ENCODE results near the gene GLYR1.

GRCh38 chr16:4788489-4788889 is 58.6 kb downstream of the GLYR1 start:
- TF ChIP-seq CTCF (optimal IDR thresholded peaks at IDR 0.05 in 1 of 3, IDR thresholded peaks at IDR 0.05 in 1 of 3, conservative IDR thresholded peaks at IDR 0.05 in 1 of 3; ENCODE audit: extremely low read depth in 1 of 3, insufficient read depth in 2 of 3, low read length in 3 of 3) (no peak), EZH2 (IDR thresholded peaks at IDR 0.05; ENCODE audit: low read length) (no peak)
